H9 (cell line): ENCODE data around the gene GALNT2. TPM values are rescaled to one million over a fixed set of nuclear protein-coding genes. Genes with fewer than 3 reads are reported as not detected.

ENCODE experiments used
- DNase-seq: peaks from one replicate; pipeline ENCODE4 v3.0.0-alpha.2; 2017
- H2AFZ ChIP-seq: one replicate; pipeline ENCODE4 v1.6.1; 2013; ENCODE audit warnings: mild to moderate bottlenecking, low read length, control low read depth, moderate library complexity
- H2AK5ac ChIP-seq: 2 replicates; pipeline ENCODE4 v1.6.1; 2013; ENCODE audit warnings: low read length, control low read depth, mixed read lengths; ENCODE audit not compliant: insufficient read length
- H2BK120ac ChIP-seq: one replicate; pipeline ENCODE4 v1.6.1; 2013; ENCODE audit warnings: low read depth, mild to moderate bottlenecking, low read length, control low read depth, inconsistent platforms; ENCODE audit not compliant: poor library complexity, severe bottlenecking
- H2BK12ac ChIP-seq: 2 replicates; pipeline ENCODE4 v1.6.1; 2013; ENCODE audit warnings: low read length, control low read depth, mixed read lengths, low read depth; ENCODE audit not compliant: insufficient read length
- H2BK15ac ChIP-seq: 2 replicates; pipeline ENCODE4 v1.6.1; 2013; ENCODE audit warnings: low read depth, low read length, control low read depth
- H2BK20ac ChIP-seq: one replicate; pipeline ENCODE4 v1.6.1; 2013; ENCODE audit warnings: low read depth, mild to moderate bottlenecking, low read length, control low read depth, inconsistent platforms; ENCODE audit not compliant: poor library complexity, severe bottlenecking
- H2BK5ac ChIP-seq: 2 replicates; pipeline ENCODE4 v1.6.1; 2013; ENCODE audit warnings: low read length, control low read depth, mixed read lengths; ENCODE audit not compliant: insufficient read length
- H3K14ac ChIP-seq: 2 replicates; pipeline ENCODE4 v1.6.1; 2013; ENCODE audit warnings: low read length, control low read depth; ENCODE audit not compliant: insufficient read depth
- H3K18ac ChIP-seq: 2 replicates; pipeline ENCODE4 v1.6.1; 2013; ENCODE audit warnings: low read depth, mild to moderate bottlenecking, mixed read lengths, low read length, control low read depth; ENCODE audit not compliant: insufficient read length
- H3K23ac ChIP-seq: 2 replicates; pipeline ENCODE4 v1.6.1; 2013; ENCODE audit warnings: low read length, control low read depth, mixed read lengths, low read depth; ENCODE audit not compliant: insufficient read length
- H3K23me2 ChIP-seq: 2 replicates; pipeline ENCODE4 v1.6.1; 2013; ENCODE audit warnings: low read depth, mild to moderate bottlenecking, mixed read lengths, low read length, control low read depth; ENCODE audit not compliant: insufficient read length, poor library complexity, severe bottlenecking
- H3K27ac ChIP-seq: 2 replicates; pipeline ENCODE4 v1.5.1; 2013; ENCODE audit warnings: low read length, control low read depth, mixed read lengths, low read depth; ENCODE audit not compliant: insufficient read length
- H3K27me3 ChIP-seq: 2 replicates; pipeline ENCODE4 v1.6.1; 2013; ENCODE audit warnings: low read length, control low read depth, inconsistent platforms; ENCODE audit not compliant: insufficient read depth
- H3K4ac ChIP-seq: 2 replicates; pipeline ENCODE4 v1.6.1; 2013; ENCODE audit warnings: low read depth, mild to moderate bottlenecking, control low read depth, inconsistent platforms, low read length, moderate library complexity
- H3K4me1 ChIP-seq: 2 replicates; pipeline ENCODE4 v1.6.1; 2013; ENCODE audit warnings: low read length, control low read depth, inconsistent platforms; ENCODE audit not compliant: insufficient read depth
- H3K4me2 ChIP-seq: 2 replicates; pipeline ENCODE4 v1.6.1; 2013; ENCODE audit warnings: low read length, control low read depth, mixed read lengths; ENCODE audit not compliant: insufficient read length, insufficient read depth
- H3K56ac ChIP-seq: 2 replicates; pipeline ENCODE4 v1.6.1; 2013; ENCODE audit warnings: low read depth, mild to moderate bottlenecking, mixed read lengths, low read length, control low read depth; ENCODE audit not compliant: insufficient read length
- H3K79me1 ChIP-seq: 2 replicates; pipeline ENCODE4 v1.6.1; 2013; ENCODE audit warnings: low read depth, mild to moderate bottlenecking, moderate library complexity, low read length, control low read depth, inconsistent platforms; ENCODE audit not compliant: insufficient read depth, poor library complexity, severe bottlenecking
- H3K79me2 ChIP-seq: 2 replicates; pipeline ENCODE4 v1.6.1; 2013; ENCODE audit warnings: low read length, control low read depth, inconsistent platforms; ENCODE audit not compliant: insufficient read depth
- H3K9ac ChIP-seq: 2 replicates; pipeline ENCODE4 v1.6.1; 2013; ENCODE audit warnings: low read length, control low read depth, mixed read lengths; ENCODE audit not compliant: insufficient read length; ENCODE audit errors: extremely low read depth
- H3K9me3 ChIP-seq: one replicate; pipeline ENCODE4 v1.6.1; 2013; ENCODE audit warnings: low read depth, low read length, inconsistent platforms; ENCODE audit not compliant: control insufficient read depth
- H3T11ph ChIP-seq: one replicate; pipeline ENCODE4 v1.6.1; 2013; ENCODE audit warnings: mild to moderate bottlenecking, low read length, control low read depth, inconsistent platforms
- H4K20me1 ChIP-seq: one replicate; pipeline ENCODE4 v1.6.1; 2013; ENCODE audit not compliant: control insufficient read depth, insufficient read length, insufficient read depth
- H4K5ac ChIP-seq: 2 replicates; pipeline ENCODE4 v1.6.1; 2013; ENCODE audit warnings: low read depth, mild to moderate bottlenecking, mixed read lengths, low read length, control low read depth; ENCODE audit not compliant: insufficient read length
- H4K8ac ChIP-seq: replicated peaks from 2 replicates; pipeline ENCODE4 v1.6.1; 2013; ENCODE audit warnings: low read length, control low read depth, mixed read lengths, low read depth; ENCODE audit not compliant: insufficient read length
- H4K91ac ChIP-seq: 2 replicates; pipeline ENCODE4 v1.6.1; 2013; ENCODE audit warnings: low read depth, mild to moderate bottlenecking, moderate library complexity, mixed read lengths, low read length, control low read depth; ENCODE audit not compliant: insufficient read length
- H3K27ac Mint-ChIP-seq, 3 experiments: 2 replicates in 2 of 3; 3 replicates in 1 of 3; pipeline ENCODE4 v1.8.0; 2020 to 2021; ENCODE audit warnings: mixed read lengths in 3 of 3, mild to moderate bottlenecking in 1 of 3, moderate library complexity in 1 of 3
- H3K27me3 Mint-ChIP-seq: 2 replicates; pipeline ENCODE4 v1.8.0; 2021; ENCODE audit warnings: low read depth, mild to moderate bottlenecking, moderate library complexity, mixed read lengths
- H3K36me3 Mint-ChIP-seq, 3 experiments: 2 replicates in 2 of 3; 3 replicates in 1 of 3; pipeline ENCODE4 v1.8.0; 2020 to 2021; ENCODE audit warnings: low read depth in 3 of 3, mixed read lengths in 3 of 3; ENCODE audit not compliant: insufficient read depth in 1 of 3
- H3K4me1 Mint-ChIP-seq, 2 experiments: 2 replicates each; pipeline ENCODE4 v1.8.0; 2020; ENCODE audit warnings: mixed read lengths in 2 of 2
- H3K4me3 Mint-ChIP-seq, 2 experiments: 2 replicates in 1 of 2; 3 replicates in 1 of 2; pipeline ENCODE4 v1.8.0; 2020 to 2021; ENCODE audit warnings: mild to moderate bottlenecking in 2 of 2, mixed read lengths in 2 of 2, moderate library complexity in 1 of 2
- H3K9me3 Mint-ChIP-seq, 2 experiments: 2 replicates in 1 of 2; 3 replicates in 1 of 2; pipeline ENCODE4 v1.8.0; 2020; ENCODE audit warnings: mild to moderate bottlenecking in 2 of 2, mixed read lengths in 2 of 2, moderate library complexity in 1 of 2
- WGBS: extraction: QIAGEN DNeasy Blood & Tissue Kit; methylation state at CpG from one replicate; pipeline ENCODE4 v1.1.7; 2013; ENCODE audit warnings: missing lambda C conversion rate, low lambda C conversion rate, mixed read lengths; ENCODE audit not compliant: insufficient read length; ENCODE audit errors: extremely low coverage; 5-methylcytosine and 5-hydroxymethylcytosine counted together
- total RNA-seq: library from RNA; stranded (reverse); gene quantifications from 2 replicates; pipeline ENCODE4 v1.2.1, GENCODE V29; 2021
- TF ChIP-seq, protein P1 (sequence below): fragments of 200-600 bp; sonication (generic); conservative IDR thresholded peaks from 3 replicates; pipeline ENCODE4 v1.8.0; 2021; ENCODE audit warnings: antibody characterized with exemption, mild to moderate bottlenecking

Gene GALNT2
- total RNA-seq, 1 experiment from 2014 or later = 57.6 TPM

DNA sequence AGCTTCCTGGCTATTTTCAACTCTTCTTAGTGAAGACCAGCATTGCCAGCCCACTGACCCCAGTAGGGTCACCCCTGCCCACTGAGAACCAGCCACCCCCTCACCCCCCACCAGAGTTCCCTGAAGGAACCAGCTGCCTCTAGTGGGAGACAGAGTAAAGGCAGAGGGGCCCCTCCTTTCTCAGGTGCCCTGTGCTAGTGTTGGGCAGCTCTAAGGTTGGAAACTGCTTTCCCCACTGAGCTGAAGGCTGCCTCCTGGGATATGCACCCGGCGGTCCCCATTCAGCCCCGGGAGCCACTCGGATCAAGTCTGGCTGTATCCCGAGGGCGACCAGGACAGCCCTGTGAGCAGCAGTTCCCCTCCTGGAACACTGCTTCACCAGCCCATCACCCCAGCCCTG is 248.1 kb downstream of the GALNT2 start:
- H3K4me1 ChIP-seq = no peaks in the 10 kb centered on the region
- WGBS = no CpG with 5 or more reads among the region's 6 CpGs
- H3K14ac ChIP-seq = no peak overlapping the region
- no peaks in the 10 kb centered on the region for H3K79me1 ChIP-seq
- no peaks in the 10 kb centered on the region for H3K79me2 ChIP-seq
- peaks cover 3% of the 10 kb centered on the region for H3K23me2 ChIP-seq
- no peak overlapping the region for H2AFZ ChIP-seq
- H2BK120ac ChIP-seq = no peak overlapping the region
- H3K27me3 Mint-ChIP-seq = no peaks in the 10 kb centered on the region; the same call in none of the 2 replicates
- no peak overlapping the region for H3K9ac ChIP-seq
- peaks cover 2 to 3% of the 10 kb centered on the region in 2 experiments; a peak in 1 of 4 replicates for H3K4me1 Mint-ChIP-seq
- no peak overlapping the region for H3T11ph ChIP-seq
- no peak overlapping the region for H4K8ac ChIP-seq
- no peaks in the 10 kb centered on the region for H3K9me3 Mint-ChIP-seq
- no peak overlapping the region for H3K56ac ChIP-seq
- H2BK20ac ChIP-seq = no peak overlapping the region
- TF ChIP-seq, protein P1, sequence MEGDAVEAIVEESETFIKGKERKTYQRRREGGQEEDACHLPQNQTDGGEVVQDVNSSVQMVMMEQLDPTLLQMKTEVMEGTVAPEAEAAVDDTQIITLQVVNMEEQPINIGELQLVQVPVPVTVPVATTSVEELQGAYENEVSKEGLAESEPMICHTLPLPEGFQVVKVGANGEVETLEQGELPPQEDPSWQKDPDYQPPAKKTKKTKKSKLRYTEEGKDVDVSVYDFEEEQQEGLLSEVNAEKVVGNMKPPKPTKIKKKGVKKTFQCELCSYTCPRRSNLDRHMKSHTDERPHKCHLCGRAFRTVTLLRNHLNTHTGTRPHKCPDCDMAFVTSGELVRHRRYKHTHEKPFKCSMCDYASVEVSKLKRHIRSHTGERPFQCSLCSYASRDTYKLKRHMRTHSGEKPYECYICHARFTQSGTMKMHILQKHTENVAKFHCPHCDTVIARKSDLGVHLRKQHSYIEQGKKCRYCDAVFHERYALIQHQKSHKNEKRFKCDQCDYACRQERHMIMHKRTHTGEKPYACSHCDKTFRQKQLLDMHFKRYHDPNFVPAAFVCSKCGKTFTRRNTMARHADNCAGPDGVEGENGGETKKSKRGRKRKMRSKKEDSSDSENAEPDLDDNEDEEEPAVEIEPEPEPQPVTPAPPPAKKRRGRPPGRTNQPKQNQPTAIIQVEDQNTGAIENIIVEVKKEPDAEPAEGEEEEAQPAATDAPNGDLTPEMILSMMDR = peak; percentile 22; the same call in 2 of the 3 replicates
- H4K5ac ChIP-seq = no peak overlapping the region
- H3K27me3 ChIP-seq = no peaks in the 10 kb centered on the region
- peaks cover 0 to 4% (median 2%) of the 10 kb centered on the region in 3 experiments; a peak in 4 of 7 replicates for H3K36me3 Mint-ChIP-seq
- H2BK15ac ChIP-seq = no peak overlapping the region
- H3K27ac Mint-ChIP-seq = no peak overlapping the region
- no peak overlapping the region for H3K4me2 ChIP-seq
- H4K91ac ChIP-seq = no peak overlapping the region
- no peak overlapping the region for H3K4ac ChIP-seq
- H4K20me1 ChIP-seq = peaks cover 4% of the 10 kb centered on the region
- H3K27ac ChIP-seq = no peak overlapping the region
- no peak overlapping the region for H3K18ac ChIP-seq
- H3K4me3 Mint-ChIP-seq = no peak overlapping the region
- H2BK12ac ChIP-seq = no peak overlapping the region
- no peak for DNase-seq
- H3K23ac ChIP-seq = no peak overlapping the region
- no peaks in the 10 kb centered on the region for H3K9me3 ChIP-seq
- no peak overlapping the region for H2BK5ac ChIP-seq
- no peak overlapping the region for H2AK5ac ChIP-seq
